Activated T-helper 2 cell treated with anti-CD3 and anti-CD28 coated beads, Interferon-gamma antibody, Interleukin-2, Interleukin-4, amounts not matched to agents 10 μg/mL and 5 μg/mL and 100 μg/mL, durations not matched to agents 14 hours and 24 hours and 36 hours (primary cell): ENCODE measurements around the gene CDC25B. TPM values are rescaled to one million over a fixed set of nuclear protein-coding genes. Genes with fewer than 3 reads are reported as not detected.
A peak's percentile ranks its signal among the peaks of the same experiment; 100 is the strongest.
"Not testable (repeated sequence)": the region's sequence is repeated elsewhere in the genome, so short reads cannot be mapped to it uniquely, and the experiment has no call there.

ENCODE experiments used
- DNase-seq: peaks from one replicate; pipeline ENCODE4 v3.0.0; 2021; ENCODE audit warnings: low spot score
- H3K27ac Mint-ChIP-seq: one replicate; pipeline ENCODE4 v1.8.0; 2021; ENCODE audit warnings: mixed read lengths
- H3K27me3 Mint-ChIP-seq: one replicate; pipeline ENCODE4 v1.8.0; 2021; ENCODE audit warnings: low read depth, mixed read lengths
- H3K36me3 Mint-ChIP-seq: one replicate; pipeline ENCODE4 v1.8.0; 2021; ENCODE audit warnings: low read depth, mixed read lengths
- H3K4me1 Mint-ChIP-seq: one replicate; pipeline ENCODE4 v1.8.0; 2021; ENCODE audit warnings: low read depth, mixed read lengths
- H3K4me3 Mint-ChIP-seq: one replicate; pipeline ENCODE4 v1.8.0; 2021; ENCODE audit warnings: low read depth, mild to moderate bottlenecking, moderate library complexity, mixed read lengths
- H3K9me3 Mint-ChIP-seq: one replicate; pipeline ENCODE4 v1.8.0; 2021; ENCODE audit warnings: mixed read lengths
- intact Hi-C: fragments of 100-400 bp; cut with micrococcal nuclease; formaldehyde crosslinking; loops from one replicate; pipeline ENCODE4 v1.15.1; 2023
- total RNA-seq: library from RNA; stranded (reverse); gene quantifications from 2 replicates; pipeline ENCODE4 v1.2.3, GENCODE V29; 2022

Gene CDC25B
- total RNA-seq, 1 donor from 2014 or later: 101 TPM

GRCh38 chr20:3783511-3784195 lies 12.5 kb upstream of the CDC25B start:
- Mint-ChIP-seq H3K9me3 (no peaks in the 10 kb centered on the region), H3K4me3 (peak overlapping the region; percentile 9), H3K27ac (no peak overlapping the region), H3K4me1 (peaks cover 40% of the 10 kb centered on the region), H3K36me3 (peaks cover 16% of the 10 kb centered on the region), H3K27me3 (peaks cover 16% of the 10 kb centered on the region)
- DNase-seq: no peak
- intact Hi-C loops: no loop called here

- peaks cover 45% of the 10 kb centered on the region for H3K4me1 Mint-ChIP-seq
Observed at GRCh38 chr20:3784216-3784853, 11.8 kb upstream of the CDC25B start.

DNA sequence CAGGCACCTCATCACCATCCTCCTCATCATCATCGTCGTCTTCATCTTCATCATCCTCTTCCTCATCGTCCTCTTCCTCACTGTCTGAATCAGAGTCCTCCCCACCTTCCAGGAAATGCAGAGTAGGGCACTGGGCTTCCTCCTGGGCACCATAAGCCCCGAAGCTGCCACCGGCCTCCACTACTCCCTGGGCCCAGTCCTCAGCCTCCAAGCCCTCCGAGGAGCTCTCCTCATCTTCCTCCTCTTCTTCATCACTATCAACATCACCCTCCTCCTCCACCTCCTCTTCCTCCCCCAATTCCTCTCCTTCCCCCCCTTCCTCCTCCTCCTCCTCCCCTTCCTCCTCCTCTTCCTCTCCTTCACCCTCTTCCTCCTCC lies 11.3 kb upstream of the CDC25B start:
- Mint-ChIP-seq H3K4me3 (peak overlapping the region; percentile 60), H3K9me3 (no peaks in the 10 kb centered on the region), H3K27me3 (peaks cover 5% of the 10 kb centered on the region), H3K4me1 (peaks cover 45% of the 10 kb centered on the region), H3K27ac (no peak overlapping the region), H3K36me3 (peaks cover 16% of the 10 kb centered on the region)
- DNase-seq: no peak
- intact Hi-C loops: no loop called here

More at GRCh38 chr20:3784216-3784853, 11.8 kb upstream of the CDC25B start:
- Mint-ChIP-seq H3K27ac (no peak overlapping the region), H3K9me3 (no peaks in the 10 kb centered on the region), H3K4me3 (peak overlapping the region; percentile 60), H3K36me3 (peaks cover 16% of the 10 kb centered on the region), H3K27me3 (peaks cover 10% of the 10 kb centered on the region)
- DNase-seq: no peak
- intact Hi-C loops: no loop called here

GRCh38 chr20:3785240-3786125 lies 10.6 kb upstream of the CDC25B start:
- no peak overlapping the region for H3K27ac Mint-ChIP-seq
- H3K4me3 Mint-ChIP-seq: peak overlapping the region; percentile 38
- H3K4me1 Mint-ChIP-seq: peaks cover 43% of the 10 kb centered on the region
- DNase-seq: no peak
- intact Hi-C loops: loop anchor here (1.0 to 2.0 kb wide), 5 partner anchors 11 to 69 kb away; partner anchors contain the start of genes AP5S1, CDC25B and MAVS
- H3K27me3 Mint-ChIP-seq: peaks cover 2% of the 10 kb centered on the region
- H3K9me3 Mint-ChIP-seq: no peaks in the 10 kb centered on the region
- H3K36me3 Mint-ChIP-seq: peaks cover 16% of the 10 kb centered on the region

DNA sequence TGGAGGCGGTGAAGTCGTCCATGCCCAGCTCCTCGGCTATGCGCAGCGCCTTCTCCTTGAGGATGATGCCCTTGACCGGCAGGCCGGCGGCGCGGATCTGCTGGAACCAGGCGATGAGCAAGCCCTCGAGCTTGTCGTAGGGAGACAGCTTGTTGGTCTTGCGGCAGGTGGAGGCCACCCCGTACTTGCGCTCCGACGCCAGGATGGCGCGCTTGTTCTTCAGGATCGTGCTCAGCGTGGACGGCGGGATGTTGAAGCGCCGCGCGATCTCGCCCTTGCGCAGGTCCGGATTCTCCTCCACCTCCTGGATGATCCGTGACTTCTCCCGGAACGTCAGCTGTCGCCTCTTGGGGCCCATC lies 10.0 kb upstream of the CDC25B start:
- Mint-ChIP-seq H3K4me3 (peak overlapping the region; percentile 83), H3K36me3 (peaks cover 16% of the 10 kb centered on the region), H3K4me1 (peaks cover 38% of the 10 kb centered on the region), H3K27me3 (no peaks in the 10 kb centered on the region), H3K27ac (no peak overlapping the region), H3K9me3 (no peaks in the 10 kb centered on the region)
- intact Hi-C loops: loop anchor here (1.0 to 2.0 kb wide), 5 partner anchors 10 to 69 kb away; partner anchors contain the start of genes AP5S1, CDC25B and MAVS
- no peak for DNase-seq

DNA sequence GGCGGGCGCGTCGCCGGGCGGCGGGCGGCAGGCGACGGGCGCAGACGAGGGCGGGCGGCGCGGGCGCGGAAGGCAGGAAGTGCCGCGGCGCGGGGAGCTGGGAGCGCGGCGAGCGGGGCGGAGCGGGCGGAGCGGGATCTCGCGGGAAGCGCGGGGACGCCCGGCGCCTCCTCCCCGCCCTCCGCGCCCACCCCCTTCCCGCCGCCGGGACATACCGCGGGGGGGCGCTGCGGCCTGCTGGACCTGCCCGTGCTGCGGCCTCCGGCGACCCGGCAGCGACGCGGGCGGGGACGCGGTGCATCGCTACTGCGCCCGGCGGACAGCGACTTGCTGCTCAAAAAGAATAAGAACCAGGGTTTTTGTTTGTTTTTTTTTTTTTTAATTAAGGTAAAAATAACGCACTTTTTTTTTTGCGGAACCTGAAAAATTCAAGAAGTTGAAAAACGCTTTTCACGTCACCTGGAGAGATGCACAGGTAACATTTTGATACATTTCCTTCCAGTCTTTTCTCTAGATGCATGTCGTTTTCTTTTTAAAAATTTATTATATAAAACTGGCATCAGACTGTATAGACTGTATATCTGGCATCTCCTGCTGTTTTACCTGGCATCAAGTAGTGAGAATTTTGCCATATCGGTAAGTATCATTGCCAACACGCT lies 9.3 kb upstream of the CDC25B start, which contains the start of gene CENPB:
CENPB (minus strand) TSS at position 76 of the 659 bp plus-strand sequence. CDS start 257 bp downstream, outside the sequence.
- Mint-ChIP-seq H3K4me1 (peaks cover 32% of the 10 kb centered on the region), H3K27ac (peak within 1 kb of the TSS; percentile 8), H3K36me3 (peaks cover 16% of the 10 kb centered on the region), H3K9me3 (no peaks in the 10 kb centered on the region), H3K27me3 (no peaks in the 10 kb centered on the region), H3K4me3 (peak within 1 kb of the TSS; percentile 83)
- intact Hi-C loops: loop anchor here (1.0 to 2.0 kb wide), 5 partner anchors 10 to 68 kb away; partner anchors contain the start of genes AP5S1, CDC25B and MAVS
- DNase-seq: peak; percentile 88

DNA sequence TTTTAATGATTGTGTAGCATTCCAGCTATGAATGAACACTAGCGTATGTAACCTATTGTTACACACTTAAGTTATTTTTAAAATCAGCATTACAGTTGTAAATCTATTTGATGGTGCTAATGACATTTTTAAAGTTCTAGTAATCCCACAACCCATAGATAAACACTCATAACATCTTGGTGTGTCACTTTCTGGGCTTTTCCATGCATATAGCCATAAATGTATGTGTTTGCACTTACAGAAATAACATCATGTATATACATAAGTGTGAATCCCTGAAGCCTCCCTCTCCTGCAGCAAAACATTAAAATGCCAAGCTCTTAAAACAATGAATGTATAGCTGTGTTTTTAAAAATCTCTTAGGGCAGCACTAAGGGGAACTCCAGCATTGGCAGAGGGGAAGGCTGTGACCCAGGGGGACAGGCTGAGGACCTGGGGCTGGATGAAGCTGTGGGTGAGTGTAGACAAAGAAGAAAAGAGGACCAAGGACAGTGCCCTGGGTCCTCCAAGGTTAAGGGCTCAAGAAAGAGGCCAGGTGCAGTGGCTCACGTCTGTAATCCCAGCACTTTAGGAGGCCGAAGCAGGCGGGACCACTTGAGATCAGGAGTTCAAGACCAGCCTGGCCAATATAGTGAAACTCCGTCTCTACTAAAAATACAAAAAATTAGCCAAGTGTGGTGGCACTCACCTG lies 8.6 kb upstream of the CDC25B start:
- H3K27ac Mint-ChIP-seq: peak overlapping the region; percentile 8

DNA sequence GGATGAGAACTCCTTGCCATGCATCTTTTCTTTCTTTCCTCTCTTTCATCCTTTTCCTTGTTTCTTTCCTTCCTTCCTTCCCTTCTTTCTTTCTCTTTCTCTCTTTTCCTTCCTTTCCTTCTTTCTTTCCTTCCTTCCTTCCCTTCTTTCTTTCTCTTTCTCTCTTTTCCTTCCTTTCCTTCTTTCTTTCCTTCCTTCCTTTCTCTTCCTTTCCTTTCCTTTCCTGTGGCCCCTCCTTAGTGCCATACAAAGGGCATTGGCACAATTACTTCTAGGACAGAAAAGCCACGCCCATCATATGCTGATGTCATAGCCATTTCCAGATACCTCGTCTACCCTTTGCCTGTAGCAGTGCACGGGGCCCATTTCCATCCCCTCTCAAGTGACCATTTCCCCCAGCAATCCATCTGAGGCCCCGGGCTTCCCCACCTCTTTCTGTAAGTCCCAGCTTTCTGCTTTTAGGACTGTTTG lies 7.4 kb upstream of the CDC25B start:
- Mint-ChIP-seq H3K4me3 (peak overlapping the region; percentile 67), H3K9me3 (no peaks in the 10 kb centered on the region), H3K27ac (peak overlapping the region; percentile 13), H3K4me1 (peaks cover 26% of the 10 kb centered on the region), H3K27me3 (no peaks in the 10 kb centered on the region), H3K36me3 (peaks cover 11% of the 10 kb centered on the region)
- intact Hi-C loops: no loop called here
- no peak for DNase-seq

More for the DNA sequence above, 8.6 kb upstream of the CDC25B start:
- no peaks in the 10 kb centered on the region for H3K9me3 Mint-ChIP-seq
- DNase-seq: no peak
- intact Hi-C loops: loop anchor here (2.0 kb wide), 3 partner anchors 23 to 67 kb away; partner anchors contain the start of gene MAVS
- peaks cover 31% of the 10 kb centered on the region for H3K4me1 Mint-ChIP-seq
- peaks cover 16% of the 10 kb centered on the region for H3K36me3 Mint-ChIP-seq
- H3K4me3 Mint-ChIP-seq: peak overlapping the region; percentile 70
- no peaks in the 10 kb centered on the region for H3K27me3 Mint-ChIP-seq

DNA sequence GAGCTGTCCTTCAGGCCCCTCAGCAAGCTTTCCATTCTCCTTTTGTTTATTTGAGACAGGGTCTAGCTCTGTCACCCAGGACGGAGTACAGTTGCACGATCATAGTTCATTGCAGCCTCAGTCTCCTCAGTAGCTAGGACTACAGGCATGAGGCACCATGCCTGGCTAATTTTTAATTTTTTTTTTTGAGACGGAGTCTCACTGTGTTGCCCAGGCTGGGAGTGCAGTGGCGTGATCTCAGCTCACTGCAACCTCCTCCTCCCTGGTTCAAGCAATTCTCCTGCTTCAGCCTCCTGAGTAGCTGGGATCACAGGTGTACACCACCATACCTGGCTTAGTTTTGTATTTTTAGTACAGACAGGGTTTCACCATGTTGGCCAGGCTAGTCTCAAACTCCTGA lies 6.9 kb upstream of the CDC25B start:
- H3K4me3 Mint-ChIP-seq, H3K36me3 Mint-ChIP-seq, H3K27ac Mint-ChIP-seq, H3K9me3 Mint-ChIP-seq, H3K27me3 Mint-ChIP-seq, intact Hi-C loops, DNase-seq: not testable (repeated sequence)
- peaks cover 26% of the 10 kb centered on the region for H3K4me1 Mint-ChIP-seq

GRCh38 chr20:3794168-3794567 lies 1.9 kb upstream of the CDC25B start:
- Mint-ChIP-seq H3K4me1 (peaks cover 30% of the 10 kb centered on the region), H3K36me3 (peaks cover 26% of the 10 kb centered on the region)
- intact Hi-C loops, H3K27ac Mint-ChIP-seq, H3K27me3 Mint-ChIP-seq, H3K4me3 Mint-ChIP-seq, H3K9me3 Mint-ChIP-seq, DNase-seq: not testable (repeated sequence)

DNA sequence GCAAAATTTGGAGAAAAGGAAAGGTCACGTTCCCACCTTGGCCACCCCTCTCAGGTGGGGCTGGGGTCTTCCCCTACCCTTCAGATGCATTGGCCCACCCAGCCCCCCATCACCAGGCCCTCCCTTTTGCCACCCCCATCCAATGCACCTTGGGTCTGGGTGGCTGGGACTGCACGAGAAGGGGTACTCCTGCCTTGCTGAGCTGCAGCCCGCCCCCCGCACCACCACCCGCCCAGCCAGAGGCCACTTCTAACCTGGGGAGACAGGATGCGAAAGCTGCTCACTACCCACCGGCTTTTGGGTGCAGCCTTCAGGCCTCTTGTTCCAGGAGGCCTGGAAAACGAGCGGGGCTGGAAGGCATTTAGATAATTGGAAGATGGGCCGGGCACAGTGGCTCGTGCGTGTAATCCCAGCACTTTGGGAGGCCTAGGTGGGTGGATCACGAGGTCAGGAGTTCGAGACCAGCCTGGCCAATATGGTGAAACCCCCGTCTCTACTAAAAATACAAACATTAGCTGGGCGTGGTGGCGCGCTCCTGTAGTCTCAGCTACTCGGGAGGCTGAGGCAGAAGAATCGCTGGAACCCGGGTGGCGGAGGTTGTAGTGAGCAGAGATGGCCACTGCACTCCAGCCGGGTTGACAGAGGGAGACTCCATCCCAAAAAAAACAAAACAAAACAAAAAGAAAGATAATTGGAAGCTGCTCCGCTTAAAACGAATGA lies 1.2 kb upstream of the CDC25B start:
- no peaks in the 10 kb centered on the region for H3K9me3 Mint-ChIP-seq
- intact Hi-C loops: loop anchor here (1.0 kb wide), 1 partner anchor 16 kb away; no protein-coding TSS in a partner anchor
- peaks cover 32% of the 10 kb centered on the region for H3K36me3 Mint-ChIP-seq
- H3K4me3 Mint-ChIP-seq: peak overlapping the region; percentile 90
- DNase-seq: no peak
- peaks cover 36% of the 10 kb centered on the region for H3K4me1 Mint-ChIP-seq
- no peaks in the 10 kb centered on the region for H3K27me3 Mint-ChIP-seq
- H3K27ac Mint-ChIP-seq: peak overlapping the region; percentile 98
